GM10847 (cell line): Measurements from ENCODE around the gene FAM219B.

Source experiments
- POLR2A ChIP-seq: IDR thresholded peaks from 2 replicates; pipeline ENCODE4 v1.6.1; 2011; ENCODE audit not compliant: insufficient read length; ENCODE audit errors: extremely low read depth

The FAM219B gene

GRCh38 chr15:74885461-74885860 lies 21.2 kb downstream of the FAM219B start:
- no peak for TF ChIP-seq POLR2A

DNA sequence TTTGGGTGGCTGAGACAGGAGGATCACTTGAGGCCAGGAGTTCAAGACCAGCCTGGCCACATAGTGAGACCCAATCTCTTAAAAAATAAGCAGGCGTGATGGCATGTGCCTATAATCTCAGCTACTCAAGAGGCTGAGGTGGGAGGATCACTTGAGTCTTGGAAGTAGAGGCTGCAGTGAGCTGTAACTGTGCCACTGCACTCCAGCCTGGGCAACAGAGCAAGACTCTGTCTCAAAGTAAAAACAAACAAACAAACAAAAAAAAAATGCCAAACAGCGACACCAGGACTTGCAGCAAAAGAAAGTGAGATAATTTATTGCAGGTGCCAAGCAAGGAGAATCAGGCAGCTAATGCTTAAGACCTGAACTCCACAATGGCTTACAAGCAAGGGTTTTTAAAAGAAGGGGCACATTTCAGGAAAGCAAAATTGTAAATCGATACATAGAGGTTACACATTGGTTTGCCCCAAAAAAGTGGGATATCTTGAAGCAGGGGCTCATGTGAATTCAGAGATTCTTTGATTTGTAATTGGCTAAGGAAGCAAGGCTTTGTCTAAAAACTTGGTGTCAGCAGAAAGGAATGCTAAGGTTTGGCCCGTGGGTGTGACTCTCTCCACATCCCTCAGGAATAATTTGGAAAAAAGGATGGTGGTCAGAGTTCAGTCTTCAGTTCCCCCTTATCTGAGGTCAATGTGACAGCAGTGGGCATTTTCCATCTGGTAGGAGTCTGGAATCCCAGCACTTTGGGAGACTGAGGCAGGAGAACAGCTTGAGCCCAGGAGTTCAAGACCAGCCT lies 22.0 kb downstream of the FAM219B start:
- no peak for TF ChIP-seq POLR2A

DNA sequence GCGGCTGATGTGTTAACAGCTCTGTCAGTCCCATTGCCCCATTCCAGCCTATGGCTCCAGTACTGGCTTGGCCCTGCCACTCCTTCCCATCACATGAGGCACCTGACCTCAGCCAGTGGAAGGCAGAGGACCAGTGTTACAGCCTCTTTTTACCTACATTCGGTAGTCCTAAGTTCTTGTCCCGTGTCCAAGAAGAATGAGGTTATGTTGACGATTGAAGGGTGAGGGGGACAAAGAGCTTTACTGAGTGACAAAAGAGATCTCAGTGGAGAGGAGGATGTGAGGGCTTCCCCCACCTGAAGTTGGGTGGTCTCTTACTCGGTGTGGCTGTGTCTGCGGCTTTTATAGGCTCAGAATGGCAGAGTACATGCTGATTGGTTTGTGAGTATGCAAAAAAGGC lies 24.1 kb downstream of the FAM219B start:
- TF ChIP-seq POLR2A: no peak

GRCh38 chr15:74878273-74878672 lies 28.4 kb downstream of the FAM219B start:
- TF ChIP-seq POLR2A: no peak

DNA sequence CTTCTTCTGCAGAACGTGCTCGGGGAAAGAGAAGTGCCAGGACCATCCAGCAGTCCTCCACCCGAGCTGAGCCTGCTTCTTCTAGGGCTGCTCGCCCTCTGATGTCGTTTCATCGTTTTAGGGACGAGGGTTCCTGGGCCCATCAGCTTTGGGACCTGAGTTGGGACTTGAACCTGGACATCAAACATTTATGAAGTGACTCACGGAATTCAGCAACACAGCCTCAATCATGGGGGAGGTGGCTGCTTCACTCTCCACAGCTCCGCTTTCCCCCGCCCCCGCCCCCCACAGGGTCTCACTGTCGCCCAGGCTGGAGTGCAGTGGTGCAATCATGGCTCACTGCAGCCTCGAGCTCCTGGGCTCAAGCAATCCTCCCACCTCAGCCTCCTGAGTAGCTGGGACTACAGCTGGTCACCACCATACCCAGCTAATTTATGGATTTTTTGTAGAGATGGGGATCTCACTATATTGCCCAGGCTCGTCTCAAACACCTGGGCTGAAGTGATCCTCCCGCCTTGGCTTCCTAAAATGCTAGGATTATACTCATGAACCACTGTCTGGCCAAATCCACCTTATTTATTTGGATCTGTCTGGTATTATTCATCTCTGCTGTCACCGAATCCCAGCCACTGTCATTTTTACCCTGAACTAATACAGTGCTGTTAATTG lies 32.8 kb downstream of the FAM219B start:
- no peak for TF ChIP-seq POLR2A

- peak; percentile 75 for TF ChIP-seq POLR2A
These were observed 33.5 kb downstream of the FAM219B start, which contains the start of gene SCAMP2 for GRCh38 chr15:74873036-74873755. TSS of gene SCAMP2 (minus strand) at chr15:74873365. CDS start at chr15:74873255, 110 bp downstream.

DNA sequence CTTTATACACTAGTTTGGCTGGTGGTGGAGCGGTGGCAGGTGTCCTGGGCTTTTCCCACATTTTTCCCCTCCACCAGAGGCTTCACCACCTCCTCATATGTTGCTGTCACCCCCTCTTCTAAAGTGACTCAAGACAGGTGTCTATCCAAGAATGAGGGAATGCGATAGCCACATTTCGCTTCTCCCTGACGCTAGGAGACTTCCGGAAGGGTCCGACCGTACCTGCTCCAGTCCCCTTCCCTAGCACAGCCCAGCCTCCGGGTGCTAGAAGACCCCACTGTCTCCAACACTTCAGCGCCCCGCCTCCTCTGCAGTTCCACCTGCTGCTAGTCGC lies 34.0 kb downstream of the FAM219B start:
- TF ChIP-seq POLR2A: no peak

- TF ChIP-seq POLR2A: no peak
These were observed 36.0 kb downstream of the FAM219B start for GRCh38 chr15:74870436-74871215.

- peak; percentile 27 for TF ChIP-seq POLR2A
These were observed 36.8 kb downstream of the FAM219B start for GRCh38 chr15:74869726-74870407.

DNA sequence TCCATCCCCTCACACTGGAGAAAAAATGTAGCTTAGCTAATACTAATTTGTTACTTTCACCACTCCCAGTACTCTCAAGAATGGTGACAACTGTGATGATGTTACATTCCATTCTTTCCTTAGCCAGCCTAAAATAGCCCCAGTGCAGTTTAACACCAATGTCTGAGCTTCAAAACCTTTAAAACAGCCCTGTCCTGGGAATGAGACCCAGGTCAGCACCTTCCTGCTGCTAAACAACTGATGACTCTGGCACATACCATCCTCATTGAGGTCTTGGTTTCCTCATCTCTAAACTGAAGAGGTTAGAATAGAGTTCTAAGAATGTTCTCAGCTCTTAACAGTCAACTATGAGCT lies 37.3 kb downstream of the FAM219B start:
- TF ChIP-seq POLR2A: no peak

- TF ChIP-seq POLR2A: no peak
These were observed 38.6 kb downstream of the FAM219B start for GRCh38 chr15:74868059-74868458.

DNA sequence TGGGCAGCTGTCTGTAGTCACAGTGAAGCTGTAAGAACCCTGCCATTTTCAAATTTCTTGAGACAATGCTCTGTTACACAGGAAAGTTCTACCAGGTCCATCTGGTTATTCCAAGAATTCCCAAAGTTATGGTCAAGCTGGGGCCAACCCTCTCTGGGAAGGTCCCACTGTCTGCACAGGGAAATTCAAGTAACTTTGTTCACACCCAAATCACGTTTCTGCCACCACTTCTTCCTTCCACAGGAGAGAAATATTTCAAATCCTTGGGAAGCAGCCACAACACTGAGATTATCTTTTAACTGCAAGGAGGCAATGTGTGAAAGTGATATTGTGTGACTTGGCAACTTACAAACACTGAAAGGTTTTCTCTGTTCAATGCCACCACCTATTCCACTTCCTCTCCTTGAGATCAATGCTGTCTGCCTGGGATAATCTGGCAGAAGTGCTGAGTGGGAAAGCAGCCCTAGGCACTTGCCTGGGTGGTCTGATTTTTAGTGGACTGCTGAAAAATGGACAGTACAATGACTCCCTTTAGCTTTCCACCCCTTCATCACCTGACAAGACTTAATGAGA lies 39.1 kb downstream of the FAM219B start:
- no peak for TF ChIP-seq POLR2A

DNA sequence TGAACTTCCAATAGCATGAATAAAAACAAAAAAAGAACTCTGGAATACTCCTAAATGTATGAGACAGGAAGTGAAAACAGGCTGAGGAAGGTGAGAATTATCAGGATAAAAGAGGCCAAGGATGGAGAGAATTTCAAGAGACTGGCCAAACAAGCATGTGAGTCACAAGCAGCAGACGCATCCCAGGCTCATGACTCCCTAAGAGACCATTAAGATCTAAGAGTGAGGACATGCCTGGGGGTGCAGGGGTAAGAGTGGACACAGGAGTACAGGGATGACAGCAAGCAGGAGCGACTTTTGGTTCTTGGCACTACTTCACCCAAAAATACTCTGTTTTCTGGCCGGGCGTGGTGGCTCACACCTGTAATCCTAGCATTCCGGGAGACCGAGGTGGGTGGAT lies 40.6 kb downstream of the FAM219B start:
- TF ChIP-seq POLR2A: no peak

- no peak for TF ChIP-seq POLR2A
These were observed 41.3 kb downstream of the FAM219B start for GRCh38 chr15:74865316-74865715.

DNA sequence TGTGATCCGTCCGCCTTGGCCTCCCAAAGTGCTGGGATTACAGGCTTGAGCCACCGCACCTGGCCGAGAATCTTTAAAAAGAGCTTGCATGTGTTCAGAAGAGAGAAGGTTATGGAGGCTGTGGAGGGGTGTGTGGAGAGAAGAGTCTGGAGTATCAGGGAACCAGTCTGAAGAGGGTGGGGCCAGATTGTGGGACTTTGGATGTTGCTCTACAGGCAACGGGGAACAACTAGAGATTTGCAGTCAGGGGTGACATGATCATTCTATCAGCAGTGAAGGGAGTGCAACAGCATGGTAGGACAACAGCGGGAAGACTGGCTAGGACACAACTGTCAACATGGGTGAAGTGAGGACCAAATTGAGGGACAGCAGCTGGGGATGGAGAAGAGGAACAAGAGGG lies 42.4 kb downstream of the FAM219B start:
- TF ChIP-seq POLR2A: no peak
